Adipocyte (in vitro differentiated cells): ENCODE data around the gene SIRPA.
A peak's percentile ranks its signal among the peaks of the same experiment; 100 is the strongest.

Source experiments
- DNase-seq: peaks from one replicate; pipeline ENCODE4 v3.0.0-alpha.2; 2015; ENCODE audit warnings: low read depth
- H3K27me3 ChIP-seq: replicated peaks from 2 replicates; pipeline ENCODE4 v1.7.0; 2013; ENCODE audit warnings: mild to moderate bottlenecking, low read length, moderate library complexity; ENCODE audit not compliant: control insufficient read depth, insufficient read depth
- H3K36me3 ChIP-seq: 2 replicates; pipeline ENCODE4 v1.7.0; 2013; ENCODE audit warnings: low read length, mild to moderate bottlenecking, moderate library complexity; ENCODE audit not compliant: control insufficient read depth, insufficient read depth, severe bottlenecking
- H3K4me1 ChIP-seq: 2 replicates; pipeline ENCODE4 v1.7.0; 2013; ENCODE audit warnings: mild to moderate bottlenecking, low read length, moderate library complexity; ENCODE audit not compliant: control insufficient read depth, insufficient read depth
- H3K4me3 ChIP-seq: 2 replicates; pipeline ENCODE4 v1.7.0; 2013; ENCODE audit warnings: mild to moderate bottlenecking, low read length, moderate library complexity
- H3K9ac ChIP-seq: 2 replicates; pipeline ENCODE4 v1.7.0; 2013; ENCODE audit warnings: mild to moderate bottlenecking, low read length, moderate library complexity
- H3K9me3 ChIP-seq: 2 replicates; pipeline ENCODE4 v1.7.0; 2013; ENCODE audit warnings: mild to moderate bottlenecking, low read length, moderate library complexity; ENCODE audit not compliant: control insufficient read depth

SIRPA gene

DNA sequence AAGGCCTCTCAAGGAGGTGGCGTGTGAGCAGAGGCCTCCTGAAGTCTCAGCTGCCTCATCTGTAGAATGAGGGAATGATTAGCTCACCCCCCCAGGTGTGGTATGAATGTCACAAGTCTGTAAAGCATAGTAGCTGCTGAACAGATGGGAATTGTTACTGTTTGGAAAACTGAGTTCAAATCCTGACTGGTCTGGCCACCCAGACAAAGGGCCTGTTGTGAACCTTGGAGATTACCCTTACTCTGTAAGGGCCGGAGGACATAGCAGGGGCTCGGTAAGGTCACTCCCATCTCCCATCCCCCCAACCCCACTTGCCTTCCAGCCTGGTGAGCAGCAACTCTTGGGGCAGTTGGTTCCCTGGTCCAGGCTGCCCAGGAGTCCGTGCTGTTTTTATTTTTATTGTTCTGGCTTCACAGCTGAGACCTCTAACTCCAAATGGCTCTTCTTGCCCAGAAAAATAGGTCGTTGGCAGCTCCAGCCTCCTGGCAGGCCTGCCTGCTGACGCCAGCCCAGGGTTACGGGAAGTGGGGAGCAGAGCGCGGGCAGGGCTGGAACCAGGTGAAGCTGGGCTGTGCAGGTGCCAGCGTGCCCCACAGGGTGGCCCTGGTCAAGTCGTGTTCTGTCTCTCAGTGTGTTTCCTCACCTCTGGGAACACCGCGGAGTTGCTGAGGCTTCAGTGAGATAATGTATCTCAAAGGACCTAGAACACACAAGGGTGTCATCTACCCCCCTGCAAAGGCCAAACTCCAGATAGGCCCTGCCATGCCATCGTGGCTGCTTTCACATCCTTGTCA lies 4.5 kb upstream of the SIRPA start:
- Histone ChIP-seq H3K36me3 (no peaks in the 10 kb centered on the region), H3K27me3 (no peaks in the 10 kb centered on the region), H3K4me1 (peaks cover 11% of the 10 kb centered on the region), H3K9me3 (no peaks in the 10 kb centered on the region), H3K4me3 (no peak overlapping the region), H3K9ac (no peak overlapping the region)
- DNase-seq = no peak

DNA sequence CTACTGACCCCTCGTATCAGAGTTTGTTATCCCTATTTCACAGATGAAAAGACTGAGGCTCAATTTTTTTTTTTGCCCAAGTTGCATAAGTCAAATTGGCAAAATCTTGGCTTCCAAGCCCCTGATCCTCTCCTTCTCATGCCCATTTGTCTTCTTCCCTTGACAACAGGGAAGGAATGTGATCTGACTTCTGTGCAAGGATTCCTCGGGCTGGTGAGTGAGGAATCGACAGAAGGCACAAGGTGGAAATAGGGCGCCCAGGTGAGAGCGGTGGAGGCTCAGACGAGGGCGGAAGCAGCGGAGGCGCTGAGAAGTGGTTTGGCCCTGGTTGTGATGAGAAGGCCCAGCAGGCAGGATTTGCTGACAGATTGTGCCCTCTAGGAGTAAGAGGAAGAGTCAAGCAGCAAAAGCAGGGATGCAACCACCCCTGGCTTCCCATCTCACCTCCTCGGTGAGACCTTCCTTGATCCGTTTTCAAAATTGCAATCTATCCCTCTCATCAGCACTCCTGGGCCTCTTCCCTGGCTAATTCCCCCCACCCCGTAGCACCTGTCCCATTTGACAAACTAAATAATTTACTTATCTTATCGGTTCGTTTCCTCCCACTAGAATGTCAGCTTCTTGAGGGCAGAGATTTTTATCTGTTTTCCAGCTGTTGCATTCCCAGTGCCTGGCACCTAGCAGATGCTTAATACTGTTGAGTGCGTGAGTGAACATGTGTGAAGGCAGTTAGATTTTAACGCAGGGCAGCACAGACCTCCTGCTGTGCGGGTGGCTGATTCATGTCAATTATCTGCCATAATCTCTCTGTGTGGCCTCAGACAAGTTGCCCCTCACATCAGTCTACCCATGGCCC lies 3.7 kb upstream of the SIRPA start:
- Histone ChIP-seq H3K4me3 (no peak overlapping the region), H3K36me3 (no peaks in the 10 kb centered on the region), H3K9ac (no peak overlapping the region), H3K27me3 (no peaks in the 10 kb centered on the region), H3K4me1 (peaks cover 19% of the 10 kb centered on the region), H3K9me3 (no peaks in the 10 kb centered on the region)
- DNase-seq = no peak

DNA sequence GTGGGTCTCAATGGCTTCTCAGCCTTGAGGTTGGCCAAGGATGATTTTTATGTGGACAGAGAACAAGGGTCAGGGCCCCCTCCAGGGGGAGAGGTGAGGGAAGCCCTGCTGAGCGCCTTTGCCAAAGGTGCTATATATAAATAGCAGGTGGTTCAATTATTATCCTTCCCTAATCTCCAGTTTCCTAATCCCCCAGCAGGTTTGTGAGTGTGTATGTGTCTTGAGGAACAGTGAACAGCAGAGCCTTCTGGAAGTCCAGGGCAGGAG lies 3.2 kb upstream of the SIRPA start:
- Histone ChIP-seq H3K4me3 (no peak overlapping the region), H3K9ac (no peak overlapping the region), H3K27me3 (no peaks in the 10 kb centered on the region), H3K4me1 (peaks cover 22% of the 10 kb centered on the region), H3K9me3 (no peaks in the 10 kb centered on the region), H3K36me3 (no peaks in the 10 kb centered on the region)
- DNase-seq = no peak

DNA sequence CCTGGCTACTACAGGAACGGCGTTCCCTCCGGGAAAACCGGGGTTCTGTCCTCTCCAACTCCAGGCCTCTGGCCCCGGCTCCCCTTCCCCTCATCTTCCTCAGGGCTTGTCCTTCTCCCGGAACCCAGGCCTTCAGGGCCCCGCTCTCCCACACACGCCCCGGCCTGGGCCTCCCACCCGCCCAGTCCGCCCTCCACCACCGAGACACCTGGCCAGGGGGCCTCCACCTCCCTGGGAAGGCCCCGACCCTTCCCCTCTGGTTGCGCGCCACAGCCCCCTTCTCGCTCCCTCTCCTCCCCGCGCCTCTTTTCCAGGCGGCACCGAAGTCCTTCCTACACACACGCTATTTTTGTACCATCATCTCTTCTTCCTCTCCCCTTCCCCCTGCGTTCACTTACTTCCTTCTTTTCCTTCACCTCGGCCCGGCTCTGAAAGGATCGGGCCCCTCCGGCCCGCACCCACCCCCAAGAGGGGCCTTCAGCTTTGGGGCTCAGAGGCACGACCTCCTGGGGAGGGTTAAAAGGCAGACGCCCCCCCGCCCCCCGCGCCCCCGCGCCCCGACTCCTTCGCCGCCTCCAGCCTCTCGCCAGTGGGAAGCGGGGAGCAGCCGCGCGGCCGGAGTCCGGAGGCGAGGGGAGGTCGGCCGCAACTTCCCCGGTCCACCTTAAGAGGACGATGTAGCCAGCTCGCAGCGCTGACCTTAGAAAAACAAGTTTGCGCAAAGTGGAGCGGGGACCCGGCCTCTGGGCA lies 1.3 kb upstream of the SIRPA start:
- H3K4me3 ChIP-seq = peak overlapping the region; percentile 89
- no peaks in the 10 kb centered on the region for H3K36me3 ChIP-seq
- peaks cover 38% of the 10 kb centered on the region for H3K4me1 ChIP-seq
- H3K9me3 ChIP-seq = no peaks in the 10 kb centered on the region
- peak; percentile 32 for DNase-seq
- H3K9ac ChIP-seq = peak overlapping the region; percentile 80
- no peaks in the 10 kb centered on the region for H3K27me3 ChIP-seq

DNA sequence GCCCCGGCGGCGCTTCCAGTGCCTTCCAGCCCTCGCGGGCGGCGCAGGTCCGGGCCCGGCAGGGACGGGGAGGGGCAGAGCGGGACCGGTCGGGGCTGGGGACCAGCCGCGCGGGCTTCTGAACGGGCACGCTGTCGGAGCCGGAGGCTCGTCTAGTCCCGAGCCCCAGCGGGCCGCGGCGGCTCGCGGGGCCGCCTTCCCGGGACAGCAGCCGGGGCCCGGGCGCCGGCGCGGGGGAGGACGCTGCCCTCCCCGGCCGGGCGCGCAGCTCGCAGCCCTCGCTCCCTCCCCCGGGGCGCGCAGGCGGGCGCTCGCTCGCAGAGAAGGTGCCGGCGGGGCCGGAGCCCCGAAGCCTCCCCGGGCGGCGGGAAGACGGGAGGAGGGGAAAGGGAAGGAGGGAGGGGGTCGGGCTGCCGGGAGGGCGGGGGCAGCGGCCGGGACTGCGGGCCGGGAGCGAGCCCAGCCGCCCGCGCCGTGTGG lies 696 bp upstream of the SIRPA start:
- peak overlapping the region; percentile 80 for H3K9ac ChIP-seq
- H3K4me1 ChIP-seq = peaks cover 38% of the 10 kb centered on the region
- no peaks in the 10 kb centered on the region for H3K9me3 ChIP-seq
- no peaks in the 10 kb centered on the region for H3K36me3 ChIP-seq
- peak overlapping the region; percentile 89 for H3K4me3 ChIP-seq
- peak; percentile 88 for DNase-seq
- H3K27me3 ChIP-seq = no peaks in the 10 kb centered on the region

DNA sequence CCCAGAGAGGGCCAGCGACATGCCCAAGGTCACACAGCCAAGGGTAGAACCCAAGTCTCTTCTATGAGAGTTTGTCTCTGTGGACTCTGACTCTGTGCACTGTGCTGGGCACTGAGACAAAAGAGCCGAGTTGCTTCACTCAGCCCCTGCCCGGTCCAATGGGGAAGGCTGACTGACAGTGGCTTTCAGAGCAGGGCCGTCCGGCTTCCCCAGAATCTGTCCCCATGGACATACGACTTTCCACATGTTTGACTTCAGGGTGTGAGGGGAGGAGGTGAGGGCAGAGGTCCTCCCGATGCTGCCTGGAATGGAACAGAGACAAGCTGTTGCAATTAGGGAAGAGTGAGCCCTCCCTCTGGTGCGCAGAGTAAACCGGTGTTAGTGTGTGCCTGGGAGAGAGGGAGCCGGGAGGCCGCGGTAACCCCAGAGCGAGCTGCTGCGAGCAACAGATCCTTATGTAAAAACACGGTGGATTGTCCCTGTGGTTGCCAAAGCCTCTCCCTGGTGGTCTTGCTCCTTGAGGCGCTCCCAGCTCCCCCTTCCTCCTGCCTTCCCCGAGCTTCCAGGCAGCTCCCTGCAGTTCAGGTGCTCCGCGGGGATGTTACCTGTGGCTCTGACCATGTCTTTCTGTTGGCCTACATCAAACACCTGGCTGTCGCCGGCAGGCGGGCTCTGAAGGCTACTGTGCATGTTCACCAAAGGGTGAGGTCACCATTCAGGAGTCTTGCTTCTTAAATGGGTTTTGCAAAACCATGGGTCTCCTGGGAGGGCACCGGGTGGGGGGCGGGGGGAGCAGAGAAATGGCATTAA lies 672 bp downstream of the SIRPA start:
- Histone ChIP-seq H3K4me3 (peak overlapping the region; percentile 89), H3K27me3 (no peaks in the 10 kb centered on the region), H3K9ac (peak overlapping the region; percentile 89), H3K9me3 (no peaks in the 10 kb centered on the region), H3K4me1 (peaks cover 49% of the 10 kb centered on the region), H3K36me3 (no peaks in the 10 kb centered on the region)
- DNase-seq = peak; percentile 24

DNA sequence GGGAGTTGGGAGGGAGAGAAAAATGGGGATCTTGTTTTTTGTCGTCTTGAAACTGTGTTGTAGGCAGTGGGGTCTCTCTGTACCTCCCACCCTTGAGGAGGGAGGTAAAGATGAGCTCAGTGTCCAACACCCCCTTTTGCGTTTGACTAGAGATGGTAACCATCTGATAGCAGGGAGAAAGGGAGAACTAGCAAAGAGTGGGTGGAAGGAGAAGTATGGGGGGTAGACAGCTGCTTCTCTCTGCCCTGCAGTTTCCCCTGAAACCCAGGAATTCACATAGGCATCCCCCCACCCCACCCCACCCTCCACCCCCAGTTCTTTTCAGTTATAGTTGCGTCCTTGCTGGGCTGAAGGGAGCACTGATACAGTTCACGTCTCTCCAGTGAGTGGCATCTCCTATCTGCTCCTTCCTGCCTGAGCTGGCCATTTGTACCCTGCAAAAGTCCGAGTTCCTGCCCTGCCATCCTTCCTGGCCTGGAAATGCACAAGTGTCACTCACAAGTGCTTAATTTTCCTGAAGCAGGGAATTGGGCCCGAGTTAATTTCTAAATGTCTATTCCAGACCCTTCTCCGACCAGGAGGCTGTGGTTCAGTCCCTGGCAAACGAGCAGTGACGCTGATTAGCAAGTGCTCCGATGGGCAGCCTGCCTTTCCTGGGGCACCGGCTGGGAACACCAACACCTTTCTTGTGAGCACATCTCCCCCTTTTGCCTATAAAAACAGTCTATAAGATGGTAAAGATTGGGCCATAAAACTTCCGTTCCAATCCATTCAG lies 1.5 kb downstream of the SIRPA start:
- Histone ChIP-seq H3K36me3 (no peaks in the 10 kb centered on the region), H3K27me3 (no peaks in the 10 kb centered on the region), H3K9me3 (no peaks in the 10 kb centered on the region), H3K4me3 (peak overlapping the region; percentile 89), H3K9ac (no peak overlapping the region), H3K4me1 (peaks cover 50% of the 10 kb centered on the region)
- DNase-seq = no peak

DNA sequence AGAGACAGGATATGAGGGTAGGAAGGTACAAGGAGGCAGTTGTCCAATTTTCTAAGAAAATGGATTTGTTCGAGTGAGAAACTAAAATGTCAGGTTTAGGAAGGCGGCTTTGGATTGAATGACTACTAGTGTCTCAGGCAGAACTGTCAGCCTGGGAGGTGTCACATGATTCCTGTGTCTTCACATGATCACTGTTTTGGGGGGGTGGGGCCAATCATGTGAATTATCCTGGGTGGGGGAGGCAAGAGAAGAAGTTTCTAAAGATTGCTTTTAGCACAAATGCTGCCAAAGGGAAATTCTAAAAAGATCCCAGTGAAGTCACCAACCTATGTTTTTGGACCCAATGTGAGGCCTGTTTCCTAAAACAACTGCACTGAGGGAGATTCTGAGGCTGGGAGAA lies 2.3 kb downstream of the SIRPA start:
- no peaks in the 10 kb centered on the region for H3K36me3 ChIP-seq
- peak overlapping the region; percentile 22 for H3K9ac ChIP-seq
- DNase-seq = peak; percentile 25
- no peak overlapping the region for H3K4me3 ChIP-seq
- H3K27me3 ChIP-seq = no peaks in the 10 kb centered on the region
- peaks cover 50% of the 10 kb centered on the region for H3K4me1 ChIP-seq
- no peaks in the 10 kb centered on the region for H3K9me3 ChIP-seq

DNA sequence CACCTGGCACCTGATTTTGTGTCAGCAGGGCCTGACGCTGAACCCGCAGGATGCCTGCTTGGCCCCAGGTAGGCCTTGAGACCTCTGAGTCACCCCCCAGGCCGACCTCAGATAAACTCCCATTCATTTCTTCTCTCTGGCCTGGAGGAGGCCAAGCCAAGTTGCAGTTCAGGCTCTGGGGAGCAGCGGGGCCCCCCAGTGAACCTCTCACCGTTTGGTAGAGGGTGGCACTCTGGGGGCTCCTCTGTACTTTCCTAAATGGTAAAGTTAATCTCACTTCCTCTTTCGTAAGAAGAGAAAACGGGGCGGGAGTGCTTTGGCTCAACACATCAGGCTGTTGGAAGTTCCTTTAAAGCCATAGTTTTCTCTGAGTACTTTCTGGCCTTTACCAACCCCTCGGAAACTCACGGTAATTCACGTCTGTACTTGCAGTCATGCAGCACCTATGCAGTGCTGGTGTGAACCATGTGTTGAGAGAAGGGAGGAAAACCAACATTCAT lies 2.8 kb downstream of the SIRPA start:
- Histone ChIP-seq H3K27me3 (no peaks in the 10 kb centered on the region), H3K9me3 (no peaks in the 10 kb centered on the region), H3K4me1 (peaks cover 50% of the 10 kb centered on the region), H3K9ac (peak overlapping the region; percentile 22), H3K36me3 (no peaks in the 10 kb centered on the region), H3K4me3 (peak overlapping the region; percentile 25)
- no peak for DNase-seq
